MCF 10A (cell line): ENCODE data around the gene TMEM30A. TPM values are rescaled to one million over a fixed set of nuclear protein-coding genes. Genes with fewer than 3 reads are reported as not detected.

ENCODE experiments used
- BruUV-seq: library from RNA; stranded (reverse); fragments of 400-500 nt; replicated peaks from 2 replicates; lab custom pipeline; 2021; lab: Mats Ljungman, UMichigan
- CTCF ChIA-PET: fragments of 300-600 bp; sonication (Branson Sonifier 250); formaldehyde crosslinking; extraction: SDS; loops from one replicate; lab custom pipeline; 2021; ENCODE audit warnings: antibody characterized with exemption, inconsistent platforms; lab: Yijun Ruan, JAX
- POLR2A ChIA-PET: fragments of 300-600, 350-650 bp; sonication (Branson Sonifier 250); formaldehyde crosslinking; extraction: SDS; loops from one replicate; lab custom pipeline; 2020; ENCODE audit warnings: antibody characterized with exemption, inconsistent platforms; lab: Yijun Ruan, JAX
- DNase-seq: peaks from one replicate; pipeline ENCODE4 v3.0.0-alpha.2; 2018; ENCODE audit not compliant: unreplicated experiment
- H3K27ac Mint-ChIP-seq: one replicate; pipeline ENCODE4 v1.8.0; 2022; ENCODE audit warnings: mild to moderate bottlenecking, low read depth, mixed read lengths; ENCODE audit not compliant: unreplicated experiment
- H3K27me3 Mint-ChIP-seq: one replicate; pipeline ENCODE4 v1.8.0; 2022; ENCODE audit warnings: mixed read lengths; ENCODE audit not compliant: insufficient read depth, unreplicated experiment
- H3K36me3 Mint-ChIP-seq: one replicate; pipeline ENCODE4 v1.8.0; 2022; ENCODE audit warnings: mild to moderate bottlenecking, moderate library complexity, mixed read lengths; ENCODE audit not compliant: insufficient read depth, unreplicated experiment
- H3K4me1 Mint-ChIP-seq: one replicate; pipeline ENCODE4 v1.8.0; 2022; ENCODE audit warnings: mixed read lengths; ENCODE audit not compliant: insufficient read depth, unreplicated experiment
- H3K4me3 Mint-ChIP-seq: one replicate; pipeline ENCODE4 v1.8.0; 2022; ENCODE audit warnings: mild to moderate bottlenecking, moderate library complexity, mixed read lengths; ENCODE audit not compliant: unreplicated experiment
- H3K9me3 Mint-ChIP-seq: one replicate; pipeline ENCODE4 v1.8.0; 2022; ENCODE audit warnings: mixed read lengths; ENCODE audit not compliant: unreplicated experiment
- intact Hi-C: fragments of 100-400 bp; cut with micrococcal nuclease; formaldehyde crosslinking; loops from 2 replicates; pipeline ENCODE4 v1.14.1; 2022
- total RNA-seq: library from RNA; stranded (reverse); gene quantifications from 2 replicates; pipeline ENCODE4 v1.2.3, GENCODE V29; 2022
- TF ChIP-seq, protein P1 (sequence below): fragments of 200-600 bp; IDR thresholded peaks from one replicate; pipeline ENCODE4 v1.8.0; 2022; ENCODE audit warnings: antibody characterized with exemption, mild to moderate bottlenecking; ENCODE audit not compliant: unreplicated experiment

Gene TMEM30A
- total RNA-seq, 1 experiment from 2014 or later: 53.7 TPM

DNA sequence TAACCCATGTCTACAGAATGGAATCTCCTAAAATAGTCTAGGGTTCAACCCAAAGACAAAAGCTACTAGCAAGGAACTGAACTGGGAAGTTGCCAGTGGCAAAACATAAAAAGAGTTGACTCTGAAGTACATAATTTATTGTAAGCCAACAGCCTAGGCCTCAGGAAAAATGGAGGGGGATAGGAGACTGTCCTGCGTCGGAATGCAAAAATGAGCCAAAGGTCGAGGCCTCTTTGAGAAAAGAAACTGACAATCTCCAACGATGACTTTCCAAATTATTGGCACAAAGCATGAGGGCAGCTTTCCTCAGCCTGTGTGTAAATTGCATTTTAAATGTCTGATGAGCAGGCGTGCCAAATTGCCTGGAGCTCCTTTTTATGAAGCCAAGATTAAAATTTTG is 80.9 kb downstream of the TMEM30A start:
- POLR2A ChIA-PET: interaction anchor here (0.7 to 4.2 kb wide), 17 partner anchors 8 to 1348 kb away, joined by 3 to 31 read pairs (median 4); partner anchors contain the start of gene COX7A2
- H3K4me3 Mint-ChIP-seq: peak overlapping the region; percentile 99

More for the DNA sequence above, 80.9 kb downstream of the TMEM30A start:
- CTCF ChIA-PET: interaction anchor here (0.6 to 11.0 kb wide), 48 partner anchors 9 to 1432 kb away, joined by 3 to 151 read pairs (median 4); partner anchors contain the start of gene COX7A2
- BruUV-seq: no TSS peak
- DNase-seq: peak; percentile 49
- TF ChIP-seq, protein P1, sequence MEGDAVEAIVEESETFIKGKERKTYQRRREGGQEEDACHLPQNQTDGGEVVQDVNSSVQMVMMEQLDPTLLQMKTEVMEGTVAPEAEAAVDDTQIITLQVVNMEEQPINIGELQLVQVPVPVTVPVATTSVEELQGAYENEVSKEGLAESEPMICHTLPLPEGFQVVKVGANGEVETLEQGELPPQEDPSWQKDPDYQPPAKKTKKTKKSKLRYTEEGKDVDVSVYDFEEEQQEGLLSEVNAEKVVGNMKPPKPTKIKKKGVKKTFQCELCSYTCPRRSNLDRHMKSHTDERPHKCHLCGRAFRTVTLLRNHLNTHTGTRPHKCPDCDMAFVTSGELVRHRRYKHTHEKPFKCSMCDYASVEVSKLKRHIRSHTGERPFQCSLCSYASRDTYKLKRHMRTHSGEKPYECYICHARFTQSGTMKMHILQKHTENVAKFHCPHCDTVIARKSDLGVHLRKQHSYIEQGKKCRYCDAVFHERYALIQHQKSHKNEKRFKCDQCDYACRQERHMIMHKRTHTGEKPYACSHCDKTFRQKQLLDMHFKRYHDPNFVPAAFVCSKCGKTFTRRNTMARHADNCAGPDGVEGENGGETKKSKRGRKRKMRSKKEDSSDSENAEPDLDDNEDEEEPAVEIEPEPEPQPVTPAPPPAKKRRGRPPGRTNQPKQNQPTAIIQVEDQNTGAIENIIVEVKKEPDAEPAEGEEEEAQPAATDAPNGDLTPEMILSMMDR: no peak
- Mint-ChIP-seq H3K27me3 (no peaks in the 10 kb centered on the region), H3K9me3 (no peaks in the 10 kb centered on the region), H3K36me3 (peaks cover 5% of the 10 kb centered on the region), H3K27ac (peak overlapping the region; percentile 90), H3K4me1 (peaks cover 37% of the 10 kb centered on the region)
- intact Hi-C loops: loop anchor here (1.0 to 10.0 kb wide), 8 partner anchors 104 to 1529 kb away; no protein-coding TSS in a partner anchor

Other genes with a start within 250 kb of the TMEM30A start
- 110 and 136 TPM in 2 replicates for gene COL12A1, start 78.7 kb downstream of the TMEM30A start, total RNA-seq
- gene COX7A2, start 41.0 kb downstream of the TMEM30A start, total RNA-seq: 316 and 375 TPM in 2 replicates
- 0.14 and 0.32 TPM in 2 replicates for gene FILIP1, start 209.0 kb upstream of the TMEM30A start, total RNA-seq